ENCODE results near the gene C5orf58.

C5orf58 gene

DNA sequence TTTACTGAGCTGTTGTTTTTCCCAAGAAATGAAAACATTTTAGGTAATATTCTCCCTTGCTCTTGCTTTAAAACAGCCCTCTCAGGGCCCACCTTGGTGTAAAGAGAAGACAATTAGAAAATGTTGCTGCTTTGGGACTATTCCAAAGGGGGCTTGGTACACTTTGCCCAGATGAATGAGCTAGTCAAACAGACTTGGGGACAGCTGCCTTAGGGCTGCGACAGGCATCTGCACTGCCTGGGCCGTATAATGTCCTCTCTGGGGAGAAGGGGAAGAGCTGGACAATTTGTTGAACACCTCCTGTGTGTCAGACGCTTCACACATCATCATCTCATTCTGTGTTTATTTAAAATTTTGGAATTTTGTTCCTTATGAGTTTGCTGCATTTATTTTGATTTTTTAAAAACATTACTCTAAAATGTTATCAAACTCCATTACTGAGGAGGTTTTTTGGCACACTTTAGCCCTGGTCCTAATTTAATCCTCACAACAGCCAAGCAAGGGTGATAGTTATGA lies 28.8 kb downstream of the C5orf58 start:
- no peak for DNase-seq

DNA sequence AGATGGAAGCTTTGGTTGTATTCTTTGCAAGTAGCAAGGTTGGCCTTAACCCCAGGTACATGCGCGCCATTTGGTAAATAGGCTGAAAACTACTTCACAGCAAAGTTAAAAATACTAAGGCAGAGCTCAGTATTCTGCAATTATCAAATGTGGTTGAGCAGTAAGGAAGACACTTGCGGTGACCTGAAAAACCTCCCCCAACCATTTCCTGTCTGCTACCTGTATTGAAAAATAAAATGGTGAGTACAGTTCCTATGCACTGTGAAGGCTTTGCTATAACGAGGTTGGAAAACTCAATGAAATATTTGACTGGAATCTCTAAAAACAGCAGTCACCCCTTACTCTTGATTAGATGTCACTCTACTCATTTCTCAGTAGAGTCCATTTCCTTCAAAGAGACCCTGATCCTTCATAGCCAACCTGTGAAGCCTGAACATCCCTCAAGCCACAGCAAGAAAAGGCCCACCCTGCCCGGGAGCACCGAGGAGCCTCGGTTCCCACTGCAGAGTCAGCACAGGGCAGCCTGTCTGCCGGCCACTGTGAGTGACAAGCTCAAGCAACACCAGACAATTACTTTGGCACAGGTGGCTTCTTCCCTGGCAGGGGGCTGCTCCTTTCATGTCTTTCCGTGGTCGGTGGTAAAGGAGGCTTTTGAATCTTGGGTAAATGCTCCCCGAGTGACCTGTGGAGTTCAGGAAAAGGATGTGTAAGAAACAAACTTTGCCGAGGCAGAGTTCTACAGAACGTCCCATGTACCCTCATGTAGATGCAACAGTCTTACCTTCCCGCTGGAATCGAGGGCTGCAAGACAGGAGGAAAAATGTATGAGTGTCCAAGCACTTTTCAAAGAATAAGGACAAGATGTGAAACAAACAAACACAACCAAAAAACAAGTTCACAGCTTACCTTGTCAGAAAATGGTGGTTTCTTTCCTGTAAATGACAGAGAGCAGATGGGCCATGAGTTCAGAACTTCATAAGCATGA lies 29.6 kb downstream of the C5orf58 start:
- DNase-seq, result no peak

GRCh38 chr5:170263906-170264305 lies 31.1 kb downstream of the C5orf58 start:
- no peak for DNase-seq

DNA sequence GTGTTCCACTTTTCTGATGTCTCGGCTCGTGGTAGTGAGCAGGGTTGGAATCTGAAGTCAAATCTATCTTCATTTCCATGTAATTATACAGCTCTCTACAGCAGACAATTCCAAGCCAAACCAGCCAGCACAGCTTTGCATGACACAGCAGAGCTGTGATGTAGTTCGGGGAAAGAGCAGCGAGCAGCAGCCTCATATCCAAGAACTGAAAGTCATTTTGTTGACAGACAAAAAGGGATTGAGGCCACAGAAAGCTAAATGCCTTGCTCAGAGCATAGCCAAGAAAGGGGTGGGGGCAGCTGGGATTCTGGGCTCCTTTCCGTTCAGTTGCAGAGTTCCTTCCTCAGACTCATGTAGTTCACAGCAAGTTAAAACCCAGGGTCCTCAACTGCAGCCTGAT lies 32.7 kb downstream of the C5orf58 start:
- no peak for DNase-seq

DNA sequence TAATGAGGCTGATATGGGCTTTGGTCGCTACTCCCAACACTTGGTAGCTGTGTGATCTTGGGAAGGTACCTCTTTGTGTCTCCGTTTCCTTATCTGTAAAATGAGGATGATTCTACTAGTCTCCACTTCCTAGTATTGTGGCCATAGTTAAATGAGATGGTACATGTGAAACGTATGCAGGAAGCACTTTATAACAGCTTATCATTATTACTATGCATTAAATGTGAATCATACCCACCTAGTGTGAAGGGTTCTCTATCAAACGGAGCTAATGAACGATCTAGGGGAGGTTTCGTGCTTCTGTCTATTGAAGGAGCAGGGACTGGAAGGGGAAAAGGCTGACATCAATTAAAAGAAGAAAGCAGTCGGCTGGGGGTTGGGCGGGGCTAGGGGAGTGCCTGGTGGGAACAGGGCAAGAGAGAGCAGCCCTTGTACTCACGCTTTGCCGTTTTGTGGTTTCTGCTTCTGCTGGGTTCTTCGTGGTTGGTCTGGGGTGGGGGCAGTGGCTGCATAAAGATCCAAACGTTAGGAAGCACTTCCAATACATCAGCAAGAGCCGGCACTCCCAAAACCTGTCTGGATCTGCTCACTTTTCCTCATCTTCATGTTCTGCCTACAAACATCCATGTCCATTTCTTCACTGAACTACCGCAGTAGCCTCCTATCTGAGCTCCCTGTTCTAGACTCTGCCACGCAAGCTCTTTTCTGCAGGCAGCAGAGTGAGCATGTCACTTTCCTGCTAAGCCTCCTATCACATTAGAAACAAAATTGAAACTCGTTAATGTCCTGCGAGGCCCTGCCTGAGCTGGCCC lies 34.0 kb downstream of the C5orf58 start:
- no peak for DNase-seq

DNA sequence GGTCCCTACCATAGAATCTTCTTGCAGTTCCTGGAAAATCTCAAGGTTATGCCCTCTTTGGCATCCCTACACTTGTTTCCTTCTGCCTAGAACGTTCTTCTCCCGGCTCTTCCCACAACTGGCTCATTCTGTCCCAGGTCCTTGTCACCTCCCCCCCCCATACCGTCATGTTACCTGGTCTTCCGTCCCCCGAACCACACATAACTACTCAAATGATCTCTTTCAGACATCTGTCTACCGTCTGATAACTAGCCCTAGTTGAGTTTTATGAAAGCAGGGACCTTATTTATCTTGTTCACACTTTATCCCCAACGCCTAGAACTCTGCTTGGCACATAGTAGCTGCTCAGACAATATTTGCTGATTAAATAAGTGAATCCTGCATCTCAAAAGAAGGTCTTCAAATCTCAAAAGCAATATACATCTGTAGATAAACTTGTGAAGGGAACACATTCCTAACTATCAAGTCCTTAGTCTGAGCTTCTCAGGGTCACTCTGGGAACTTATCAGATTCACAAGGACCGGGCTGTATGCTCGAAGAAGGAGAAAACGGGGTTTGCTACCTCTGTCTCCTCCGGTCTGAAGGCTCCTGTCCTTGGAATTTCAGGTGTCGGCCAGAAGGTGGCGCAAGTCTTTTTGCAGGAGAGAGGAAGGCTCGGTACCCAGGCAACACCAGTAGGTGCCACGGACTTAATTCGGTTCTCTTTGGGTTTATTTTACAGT lies 34.8 kb downstream of the C5orf58 start:
- no peak for DNase-seq

GRCh38 chr5:170268153-170268689 lies 35.4 kb downstream of the C5orf58 start:
- no peak for DNase-seq

DNA sequence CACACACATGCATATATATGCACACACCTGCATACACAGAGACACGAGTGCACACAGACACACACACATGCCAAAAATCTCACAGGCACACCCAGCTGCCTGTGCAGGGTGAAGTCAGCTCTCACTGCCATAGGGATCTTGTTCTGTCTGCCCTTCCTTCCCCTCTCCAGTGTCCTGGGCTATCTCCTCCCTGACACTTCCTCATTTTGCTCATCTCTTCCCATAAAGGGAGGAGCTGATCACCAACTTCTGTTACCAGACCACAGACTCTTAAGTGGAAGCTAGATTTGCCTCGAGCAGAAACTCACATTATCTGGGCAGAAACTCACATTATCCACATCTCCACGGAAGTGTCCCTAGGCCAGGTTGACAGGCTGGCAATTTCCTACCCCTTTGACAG lies 36.1 kb downstream of the C5orf58 start:
- no peak for DNase-seq

DNA sequence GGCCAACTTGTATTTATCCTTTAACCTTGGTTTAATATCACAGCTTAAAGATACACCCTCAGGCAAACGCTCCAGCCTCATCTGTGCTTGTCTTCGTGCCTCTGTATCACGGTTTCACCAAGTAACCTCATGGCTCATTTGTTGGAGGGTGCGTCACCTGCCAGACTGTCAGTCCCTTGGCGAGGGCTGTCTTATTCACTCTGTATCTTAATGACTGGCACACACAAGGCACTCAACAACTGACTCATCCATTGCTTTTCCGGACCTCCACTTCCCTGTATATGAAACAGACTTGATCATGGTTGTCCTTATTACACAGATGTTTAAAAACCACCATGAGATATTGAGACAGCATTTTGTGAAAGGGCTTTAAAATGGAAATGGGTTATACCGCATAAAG lies 36.8 kb downstream of the C5orf58 start:
- no peak for DNase-seq

DNA sequence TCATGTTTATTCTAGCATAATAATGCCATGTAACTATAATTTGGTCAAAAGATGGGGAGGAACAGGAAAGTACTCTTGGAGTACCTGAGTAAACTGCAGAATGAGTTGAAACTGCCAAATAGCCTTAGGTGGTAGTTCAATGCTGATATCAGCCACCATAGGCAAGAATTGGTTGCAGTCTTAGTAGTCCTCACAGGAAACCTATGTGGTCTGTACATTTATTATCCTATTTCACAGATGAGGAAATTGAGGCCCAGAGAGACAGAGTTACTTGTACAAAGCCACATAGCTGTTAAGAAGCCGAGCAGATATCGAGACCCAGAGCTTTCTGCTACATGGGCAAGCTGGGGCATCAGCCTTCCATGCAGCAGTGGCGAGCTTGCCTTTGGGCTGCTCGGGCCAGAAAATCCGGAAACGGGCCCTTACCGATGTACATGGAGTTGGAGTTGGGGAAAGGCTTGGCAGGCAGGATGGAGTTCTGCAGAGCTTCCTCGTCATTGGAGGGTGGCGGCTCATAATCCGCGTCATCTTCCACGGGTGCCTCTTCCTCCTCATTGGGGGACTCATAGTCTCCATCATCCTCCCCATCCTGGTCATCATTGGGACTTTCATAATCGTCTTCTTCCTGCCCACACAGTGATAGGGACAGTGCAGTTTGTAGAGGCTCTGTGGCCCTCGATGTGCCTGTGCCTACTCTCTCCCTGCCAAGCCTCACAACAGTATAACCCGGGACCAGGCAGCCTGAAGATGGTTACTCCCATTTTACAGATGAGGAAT lies 37.7 kb downstream of the C5orf58 start:
- no peak for DNase-seq

DNA sequence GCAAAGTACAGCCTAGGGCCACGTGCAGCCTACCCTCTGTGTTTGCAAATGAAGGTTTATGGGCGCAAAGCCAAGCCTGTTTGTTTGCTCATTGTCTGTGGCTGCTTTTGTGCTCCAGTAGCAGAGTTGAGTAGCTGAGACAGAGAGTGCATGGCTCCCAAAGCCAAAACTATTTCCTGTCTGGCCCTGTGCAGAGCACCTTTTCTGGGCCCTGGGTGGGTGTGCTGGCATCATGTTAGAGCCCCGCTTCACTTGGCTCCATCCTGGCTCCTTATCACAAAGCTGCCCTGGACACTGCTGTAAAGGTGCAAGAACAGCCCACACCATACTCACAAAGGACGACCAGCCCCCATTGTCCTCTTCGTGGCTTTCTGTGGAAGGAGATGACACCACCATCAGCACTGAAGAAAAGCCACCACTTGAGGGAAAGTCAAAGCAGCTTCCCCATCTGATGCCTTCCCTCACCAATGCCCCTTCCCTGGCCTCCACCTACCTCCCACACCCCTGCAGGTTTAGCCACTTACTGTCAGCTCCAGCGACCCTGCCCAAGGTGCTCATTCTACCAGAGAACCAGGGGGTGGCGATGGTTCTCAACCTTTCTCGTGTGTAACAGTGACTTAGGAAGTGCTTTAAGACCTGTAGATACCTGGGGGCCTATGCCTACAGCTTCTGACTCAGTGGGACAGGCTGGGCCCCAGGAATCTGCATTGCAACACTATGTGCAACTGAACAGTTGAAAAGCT lies 41.4 kb downstream of the C5orf58 start:
- DNase-seq, result no peak

DNA sequence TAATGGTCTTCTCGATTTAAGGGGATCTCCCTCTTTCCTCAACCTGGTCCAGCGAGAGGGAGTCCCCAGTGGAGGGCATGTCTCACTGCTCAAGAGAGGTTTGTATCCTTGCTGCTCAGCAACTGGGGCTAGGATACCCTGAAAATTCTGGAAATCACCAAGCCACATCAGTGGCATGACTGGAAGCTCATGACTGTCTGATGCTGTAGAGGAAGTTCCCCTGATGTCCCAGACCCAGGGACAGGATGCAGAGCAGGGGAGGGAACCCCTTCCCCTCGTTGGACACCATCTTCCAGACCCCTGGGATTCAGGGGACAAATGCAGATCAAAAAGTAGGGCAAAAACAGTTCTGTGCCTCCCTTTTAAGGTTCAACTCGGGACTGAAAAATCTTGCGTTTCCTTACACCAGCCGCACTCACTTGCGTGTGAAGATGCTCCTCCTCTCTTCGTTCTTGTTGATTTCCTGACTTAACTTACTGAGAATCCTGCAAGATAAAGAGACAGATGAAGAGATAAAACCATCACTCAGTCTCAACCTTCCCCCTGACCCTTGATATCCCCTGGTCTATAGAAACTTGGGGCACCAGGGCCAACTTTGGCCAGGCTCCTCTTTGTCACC lies 42.7 kb downstream of the C5orf58 start:
- DNase-seq, result no peak

- no peak for DNase-seq
Observed at GRCh38 chr5:170276140-170276539, 43.4 kb downstream of the C5orf58 start.

- no peak for DNase-seq
Observed at GRCh38 chr5:170277867-170278281, 45.1 kb downstream of the C5orf58 start.

- no peak for DNase-seq
Observed at GRCh38 chr5:170278611-170279458, 46.0 kb downstream of the C5orf58 start.

DNA sequence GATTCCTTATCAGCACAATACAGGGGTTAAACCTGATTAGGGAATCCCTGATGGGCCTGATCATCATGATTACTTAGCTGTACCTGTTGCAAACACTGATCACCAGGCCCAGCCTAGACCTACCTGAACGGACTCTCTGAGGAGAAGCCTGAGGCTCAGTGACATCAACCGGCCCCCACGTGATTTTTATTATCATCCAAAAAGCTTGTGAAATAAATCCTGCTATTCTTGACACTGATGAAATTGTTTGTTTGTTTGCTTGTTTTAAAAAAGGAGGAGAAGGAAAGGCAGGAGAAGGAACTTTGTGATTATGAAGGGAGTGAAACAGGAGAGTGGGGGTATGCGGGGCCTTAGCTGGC lies 46.7 kb downstream of the C5orf58 start:
- no peak for DNase-seq

DNA sequence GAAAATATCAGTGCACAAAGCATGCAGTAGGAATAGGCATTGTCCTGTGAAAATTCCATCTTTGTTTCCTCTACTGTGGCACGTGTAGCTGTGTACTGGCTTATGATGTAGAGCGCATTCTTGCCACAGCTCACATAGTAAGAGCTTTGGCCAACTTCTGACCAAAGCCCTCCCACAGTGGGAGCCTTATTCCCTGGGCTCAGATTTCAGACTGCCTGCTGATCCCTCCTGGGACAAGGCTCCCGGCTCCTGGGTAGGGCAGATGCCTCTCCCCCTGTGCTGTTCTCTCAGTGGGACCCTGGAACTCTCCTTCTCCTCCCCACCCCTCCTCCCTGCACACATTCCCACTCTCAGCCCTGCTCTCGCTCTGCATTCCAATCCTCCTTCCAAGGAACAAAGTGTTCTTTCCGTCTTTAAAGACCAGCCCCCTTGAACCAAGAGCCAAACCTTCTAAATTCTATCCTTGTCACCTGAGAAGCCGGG lies 47.3 kb downstream of the C5orf58 start:
- no peak for DNase-seq

DNA sequence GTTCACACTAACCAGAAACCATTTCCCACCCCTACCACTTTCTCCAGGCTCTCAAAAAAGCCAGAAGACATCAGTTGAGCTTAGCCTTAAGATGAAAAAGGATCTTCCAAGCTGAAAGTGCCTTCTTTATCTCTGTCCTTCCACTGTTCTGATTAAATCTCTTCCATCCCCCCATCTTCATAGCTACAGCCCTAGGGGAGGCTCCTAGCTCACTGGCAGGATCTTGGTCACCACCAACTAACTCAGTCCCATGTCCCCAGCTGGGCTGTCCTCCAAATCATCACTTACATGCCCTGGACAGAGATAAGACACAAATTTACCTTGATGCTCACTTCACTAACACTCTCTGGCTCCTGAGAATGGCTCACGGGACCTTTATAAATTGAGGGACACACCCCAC lies 50.5 kb downstream of the C5orf58 start:
- DNase-seq, result no peak

DNA sequence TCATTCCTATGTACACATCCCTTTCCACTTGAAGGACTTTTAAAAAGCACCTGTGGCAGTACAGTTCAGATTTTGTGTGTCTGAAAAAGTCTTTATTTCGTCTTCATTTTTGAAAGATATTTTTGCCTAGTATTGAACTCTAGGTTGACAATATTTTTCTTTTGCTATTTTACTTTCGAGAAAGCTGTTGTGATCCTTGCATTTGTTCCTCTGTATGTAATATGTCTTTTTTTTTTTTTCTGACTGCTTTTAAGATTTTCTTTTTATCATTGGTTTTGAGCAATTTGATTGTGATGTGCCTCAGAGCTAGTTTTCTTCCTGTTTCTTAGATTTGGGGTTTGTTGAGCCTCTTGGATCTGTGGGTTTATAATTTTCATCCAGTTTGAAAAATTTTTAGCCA lies 51.4 kb downstream of the C5orf58 start:
- DNase-seq, result no peak

- no peak for DNase-seq
Observed at GRCh38 chr5:170285181-170285580, 52.4 kb downstream of the C5orf58 start.

Data from NCI-H446 treated with DMSO at 0.1 percent for 48 hours (cell line).